ENCODE data around the gene QRSL1.
"Not testable (repeated sequence)": the region's sequence is repeated elsewhere in the genome, so short reads cannot be mapped to it uniquely, and the experiment has no call there.

QRSL1 gene

GRCh38 chr6:106629103-106629858 lies at the start of gene QRSL1, which contains the start of gene RTN4IP1:
Gene QRSL1, plus strand, starts transcription at chr6:106629578. Its CDS starts 104 bp downstream, at chr6:106629682.
Gene RTN4IP1, minus strand, starts transcription at chr6:106629498. Its CDS starts 477 bp downstream, at chr6:106629021.
- TF ChIP-seq ZFX (IDR thresholded peaks at IDR 0.05; ENCODE audit: borderline replicate concordance) (no peak), CTCF (IDR thresholded peaks at IDR 0.05) (no peak)
- peak within 1 kb of the TSS; percentile 74 for H3K27ac ChIP-seq

- H3K27ac ChIP-seq, result no peak overlapping the region
- TF ChIP-seq CTCF (IDR thresholded peaks at IDR 0.05), result no peak
- no peak for TF ChIP-seq ZFX (IDR thresholded peaks at IDR 0.05; ENCODE audit: borderline replicate concordance)
Measured at GRCh38 chr6:106581468-106581867, 47.9 kb upstream of the QRSL1 start.

- H3K27ac ChIP-seq, result no peak overlapping the region
- TF ChIP-seq CTCF (IDR thresholded peaks at IDR 0.05) (no peak), ZFX (IDR thresholded peaks at IDR 0.05; ENCODE audit: borderline replicate concordance) (no peak)
Measured at GRCh38 chr6:106586815-106587415, 42.5 kb upstream of the QRSL1 start.

- H3K27ac ChIP-seq, result not testable (repeated sequence)
Measured at GRCh38 chr6:106588937-106589336, 40.4 kb upstream of the QRSL1 start.

GRCh38 chr6:106591111-106591825 lies 38.1 kb upstream of the QRSL1 start:
- H3K27ac ChIP-seq, result no peak overlapping the region

GRCh38 chr6:106599440-106599839 lies 29.9 kb upstream of the QRSL1 start:
- no peak for TF ChIP-seq CTCF (IDR thresholded peaks at IDR 0.05)
- TF ChIP-seq ZFX (IDR thresholded peaks at IDR 0.05; ENCODE audit: borderline replicate concordance), result no peak
- no peak overlapping the region for H3K27ac ChIP-seq

More at GRCh38 chr6:106591111-106591825, 38.1 kb upstream of the QRSL1 start:
- TF ChIP-seq ZFX (IDR thresholded peaks at IDR 0.05; ENCODE audit: borderline replicate concordance) (no peak), CTCF (IDR thresholded peaks at IDR 0.05) (no peak)

GRCh38 chr6:106600329-106600728 lies 29.0 kb upstream of the QRSL1 start:
- TF ChIP-seq CTCF (IDR thresholded peaks at IDR 0.05) (no peak), ZFX (IDR thresholded peaks at IDR 0.05; ENCODE audit: borderline replicate concordance) (no peak)

More at GRCh38 chr6:106600329-106600728, 29.0 kb upstream of the QRSL1 start:
- H3K27ac ChIP-seq, result no peak overlapping the region
